GM12873 (cell line): ENCODE results near the gene PPP1R36.

Source experiments
- TF ChIP-seq, protein P1 (sequence below): IDR thresholded peaks from 2 replicates; pipeline ENCODE4 v1.5.1; 2012; ENCODE audit warnings: low read depth, mild to moderate bottlenecking, moderate library complexity, low read length, control low read depth; ENCODE audit not compliant: insufficient read depth; ENCODE audit errors: missing control alignments

PPP1R36 gene, protein sequence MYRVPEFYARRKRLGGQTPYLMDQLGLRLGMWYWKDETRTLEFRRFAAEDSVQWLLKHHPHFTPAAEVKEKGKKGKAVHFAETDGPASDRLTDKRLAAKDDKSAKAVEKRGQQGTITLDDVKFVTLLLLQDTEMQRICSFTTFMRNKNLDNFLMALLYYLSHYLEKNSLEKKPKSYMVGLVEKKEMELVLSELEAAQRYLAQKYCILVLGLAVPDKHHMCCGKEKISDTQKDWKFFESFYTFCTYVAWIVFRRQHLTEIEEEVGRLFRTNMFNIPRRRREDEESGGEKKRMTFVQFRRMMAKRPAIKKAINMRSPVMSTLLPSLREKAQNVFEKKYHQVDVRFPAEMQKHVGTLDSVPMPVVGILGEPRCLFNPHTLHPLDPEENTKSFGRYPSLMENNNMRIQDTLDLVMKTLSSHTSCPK

DNA sequence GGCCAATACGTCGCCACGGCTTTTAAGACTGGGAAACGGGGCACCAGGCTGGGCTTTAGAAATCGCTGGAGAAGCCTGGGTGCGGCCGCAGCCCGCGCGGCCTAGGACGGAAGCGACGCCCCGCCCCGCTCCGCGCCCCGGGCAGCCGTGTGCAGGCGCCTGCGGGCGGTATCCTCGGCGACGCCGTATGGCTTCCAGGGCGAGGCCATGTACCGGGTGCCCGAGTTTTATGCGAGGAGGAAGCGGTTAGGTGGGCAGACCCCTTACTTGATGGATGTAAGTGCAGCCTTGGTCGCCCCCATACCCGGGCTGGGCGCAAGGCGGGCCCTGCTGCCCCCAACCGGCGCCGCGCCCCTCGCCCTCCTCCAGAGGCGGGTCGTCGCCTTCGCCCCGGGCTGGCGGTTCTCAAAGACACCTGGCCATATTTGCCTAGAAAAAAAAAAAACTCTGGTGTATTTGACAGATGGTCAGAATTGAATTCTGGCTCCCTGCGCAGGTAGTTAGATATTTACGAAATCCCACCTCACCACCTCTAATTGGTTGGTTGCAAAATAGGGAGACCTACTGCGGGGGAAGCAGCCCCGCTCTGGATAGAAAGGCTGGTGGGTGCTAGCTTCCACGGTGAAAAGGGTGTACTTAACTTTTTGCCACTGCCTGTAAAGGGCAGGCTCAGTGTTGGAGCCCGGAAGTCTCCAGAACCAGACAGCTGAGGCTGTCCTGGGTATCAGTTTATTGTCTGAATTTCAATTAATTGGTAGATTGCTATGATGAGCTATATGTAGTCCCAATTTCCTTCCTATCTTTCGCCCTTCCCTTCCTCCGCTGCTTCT is at the start of gene PPP1R36:
Gene PPP1R36 (plus strand): TSS at position 171 of the 830 bp plus-strand sequence. CDS start 37 bp downstream, at position 208.
- TF ChIP-seq, protein P1, sequence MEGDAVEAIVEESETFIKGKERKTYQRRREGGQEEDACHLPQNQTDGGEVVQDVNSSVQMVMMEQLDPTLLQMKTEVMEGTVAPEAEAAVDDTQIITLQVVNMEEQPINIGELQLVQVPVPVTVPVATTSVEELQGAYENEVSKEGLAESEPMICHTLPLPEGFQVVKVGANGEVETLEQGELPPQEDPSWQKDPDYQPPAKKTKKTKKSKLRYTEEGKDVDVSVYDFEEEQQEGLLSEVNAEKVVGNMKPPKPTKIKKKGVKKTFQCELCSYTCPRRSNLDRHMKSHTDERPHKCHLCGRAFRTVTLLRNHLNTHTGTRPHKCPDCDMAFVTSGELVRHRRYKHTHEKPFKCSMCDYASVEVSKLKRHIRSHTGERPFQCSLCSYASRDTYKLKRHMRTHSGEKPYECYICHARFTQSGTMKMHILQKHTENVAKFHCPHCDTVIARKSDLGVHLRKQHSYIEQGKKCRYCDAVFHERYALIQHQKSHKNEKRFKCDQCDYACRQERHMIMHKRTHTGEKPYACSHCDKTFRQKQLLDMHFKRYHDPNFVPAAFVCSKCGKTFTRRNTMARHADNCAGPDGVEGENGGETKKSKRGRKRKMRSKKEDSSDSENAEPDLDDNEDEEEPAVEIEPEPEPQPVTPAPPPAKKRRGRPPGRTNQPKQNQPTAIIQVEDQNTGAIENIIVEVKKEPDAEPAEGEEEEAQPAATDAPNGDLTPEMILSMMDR = no peak

DNA sequence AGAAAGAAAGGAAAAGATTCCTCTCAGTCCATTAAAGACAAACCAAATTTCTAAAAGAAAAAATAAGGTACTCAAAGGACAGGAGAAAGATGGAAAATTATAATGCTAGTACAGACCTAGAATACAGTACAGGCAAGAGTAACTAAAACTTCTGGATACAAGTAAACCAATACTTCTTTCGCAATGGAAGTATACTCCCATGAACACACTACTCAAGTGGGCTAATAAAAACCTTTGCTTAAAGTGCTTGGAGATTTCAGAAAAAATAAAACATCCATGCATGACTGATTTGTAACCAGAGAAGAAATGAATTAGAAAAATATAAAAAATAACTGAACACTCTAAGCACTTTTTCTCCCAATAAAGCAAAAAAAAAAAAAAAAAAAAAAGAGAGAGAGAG is 49.7 kb upstream of the PPP1R36 start:
- TF ChIP-seq, protein P1 = no peak

DNA sequence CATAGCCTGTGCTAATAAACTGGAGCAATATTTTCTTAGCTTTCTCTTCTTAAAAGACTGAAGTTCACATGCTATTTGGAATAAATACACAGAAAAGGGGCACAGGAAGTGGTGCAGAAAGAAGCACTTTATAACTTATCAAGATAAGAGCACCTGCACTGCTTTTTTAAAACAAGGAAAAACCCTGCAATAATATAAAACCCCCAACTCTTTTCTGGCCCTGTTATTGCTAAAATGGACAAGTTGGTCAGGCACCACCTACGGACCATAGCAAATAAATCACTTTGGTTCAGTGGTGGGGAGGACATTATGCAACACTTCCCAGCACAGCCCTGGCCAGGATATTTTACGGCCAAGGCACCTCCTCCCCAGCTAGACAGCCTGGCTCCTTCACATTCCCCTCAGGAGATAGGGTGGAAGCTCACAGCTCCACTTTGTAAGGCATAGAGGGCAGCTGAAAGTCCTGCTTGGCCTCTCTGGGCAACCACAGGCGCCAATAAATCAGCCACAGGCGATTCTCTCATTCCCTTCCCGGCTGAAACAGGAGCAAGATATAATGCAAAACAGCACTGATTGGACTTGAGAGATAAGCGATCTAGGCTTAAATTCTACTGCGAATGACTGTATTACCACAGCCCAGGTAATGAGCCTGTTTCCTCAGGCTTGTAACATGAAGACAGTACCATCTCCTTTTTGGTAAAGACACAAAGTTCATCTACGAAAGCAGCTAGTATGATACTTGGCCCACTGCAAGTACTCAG is 48.2 kb upstream of the PPP1R36 start:
- TF ChIP-seq, protein P1 = no peak

DNA sequence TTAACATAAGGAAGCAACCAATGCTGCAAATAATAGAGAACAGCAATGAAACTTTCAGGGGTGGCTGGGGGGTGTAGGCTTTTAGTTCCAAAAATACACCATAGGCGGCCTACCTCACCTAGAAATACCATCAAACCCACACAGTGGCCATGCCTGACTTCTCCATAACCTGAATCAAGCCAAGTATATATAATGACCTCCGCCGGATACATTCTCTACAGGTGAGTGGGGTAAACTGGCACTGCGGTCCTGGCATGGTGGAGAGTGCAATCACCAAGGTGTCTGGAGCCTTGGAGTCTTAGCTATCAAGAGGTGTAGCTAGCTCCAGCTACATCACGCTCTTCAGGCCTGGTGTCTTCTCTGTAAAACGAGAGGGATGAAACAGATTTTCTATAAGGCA is 47.3 kb upstream of the PPP1R36 start:
- TF ChIP-seq, protein P1 = no peak

DNA sequence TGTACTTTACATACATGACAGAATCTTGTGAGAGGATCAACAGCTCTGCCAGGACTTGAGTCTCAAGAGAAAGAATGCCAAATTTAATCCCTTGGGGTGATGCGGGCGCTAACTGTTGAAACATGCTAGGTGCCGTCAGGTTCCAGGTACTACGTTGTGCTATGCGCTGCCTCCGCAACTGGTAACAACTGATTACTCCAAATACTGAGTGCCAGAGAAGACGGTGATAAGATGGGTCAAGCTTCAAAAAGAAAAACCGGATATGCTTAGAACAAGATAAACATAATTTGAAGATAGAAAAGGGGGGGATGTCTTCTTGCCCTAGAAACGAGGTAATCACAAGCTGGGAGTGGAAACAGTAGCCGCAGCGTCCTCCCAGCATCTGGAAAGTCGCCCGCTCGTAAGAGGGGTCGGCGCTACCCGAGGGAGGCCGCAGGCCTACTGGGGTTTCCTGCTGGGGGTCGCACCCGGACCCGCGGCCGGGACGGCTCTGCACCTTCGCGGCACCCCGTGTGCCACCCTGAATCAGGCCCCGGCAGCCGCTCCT is 46.8 kb upstream of the PPP1R36 start:
- TF ChIP-seq, protein P1 = no peak

DNA sequence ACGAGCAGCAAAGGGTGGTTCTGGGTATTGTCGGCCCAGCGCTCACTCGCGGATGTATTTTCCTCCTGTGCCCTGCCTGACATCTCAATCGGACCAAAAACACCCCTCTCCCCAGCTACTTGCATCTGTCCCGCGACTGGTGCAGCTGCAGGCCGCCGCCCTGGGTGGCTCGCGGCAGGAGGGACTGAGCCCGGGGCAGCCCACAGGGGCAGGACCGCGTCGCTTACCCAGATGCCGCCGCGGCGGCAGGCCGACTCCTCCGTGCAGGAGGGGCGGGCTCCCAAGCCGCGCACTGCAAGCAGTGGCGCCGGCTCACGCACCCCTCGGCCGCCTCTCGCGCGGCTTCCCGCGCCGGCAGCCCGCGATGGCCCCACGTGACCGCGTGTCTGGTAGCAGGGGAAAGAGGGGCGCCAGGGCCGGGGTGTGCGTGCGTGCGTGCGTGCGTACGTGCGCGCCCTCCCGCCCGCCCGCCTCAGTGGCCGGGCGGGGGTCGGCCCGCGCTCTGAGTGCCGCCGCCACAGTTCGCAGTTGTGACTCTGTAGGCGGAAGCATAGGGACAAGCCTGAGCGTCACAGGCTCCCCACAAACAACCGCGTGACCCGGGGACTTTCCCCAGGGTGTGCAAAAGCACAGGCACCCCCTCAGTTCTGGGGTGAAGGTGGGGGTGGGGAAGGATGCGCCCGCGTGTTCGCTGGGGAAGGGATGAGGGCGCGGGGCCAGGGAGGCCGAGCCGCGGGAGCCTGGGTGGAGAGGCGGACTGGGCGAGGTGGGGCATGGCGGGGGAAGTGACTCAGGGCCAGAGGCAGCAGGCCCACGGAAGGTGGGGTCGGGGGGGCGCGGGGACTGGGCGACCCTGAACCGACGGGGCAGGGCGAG is 46.1 kb upstream of the PPP1R36 start, which contains the start of gene ZBTB25:
Gene ZBTB25 (minus strand): TSS at position 405 of the 876 bp plus-strand sequence. CDS start 13,305 bp downstream, outside the sequence.
- TF ChIP-seq, protein P1 = no peak
